B cell (primary cell): ENCODE results near the gene SPON2.

ENCODE experiments used
- EZH2 ChIP-seq: IDR thresholded peaks from 2 replicates; pipeline ENCODE4 v1.6.1; 2012; ENCODE audit warnings: borderline replicate concordance, low read depth, mild to moderate bottlenecking, moderate library complexity, low read length; ENCODE audit not compliant: insufficient read depth, poor library complexity, severe bottlenecking
- TF ChIP-seq, protein P1 (sequence below): fragments of 200-600 bp; IDR thresholded peaks from one replicate; pipeline ENCODE4 v1.8.0; 2022; ENCODE audit warnings: antibody characterized with exemption, mild to moderate bottlenecking

GRCh38 chr4:1122505-1122904 lies 49.9 kb downstream of the SPON2 start:
- TF ChIP-seq, protein P1, sequence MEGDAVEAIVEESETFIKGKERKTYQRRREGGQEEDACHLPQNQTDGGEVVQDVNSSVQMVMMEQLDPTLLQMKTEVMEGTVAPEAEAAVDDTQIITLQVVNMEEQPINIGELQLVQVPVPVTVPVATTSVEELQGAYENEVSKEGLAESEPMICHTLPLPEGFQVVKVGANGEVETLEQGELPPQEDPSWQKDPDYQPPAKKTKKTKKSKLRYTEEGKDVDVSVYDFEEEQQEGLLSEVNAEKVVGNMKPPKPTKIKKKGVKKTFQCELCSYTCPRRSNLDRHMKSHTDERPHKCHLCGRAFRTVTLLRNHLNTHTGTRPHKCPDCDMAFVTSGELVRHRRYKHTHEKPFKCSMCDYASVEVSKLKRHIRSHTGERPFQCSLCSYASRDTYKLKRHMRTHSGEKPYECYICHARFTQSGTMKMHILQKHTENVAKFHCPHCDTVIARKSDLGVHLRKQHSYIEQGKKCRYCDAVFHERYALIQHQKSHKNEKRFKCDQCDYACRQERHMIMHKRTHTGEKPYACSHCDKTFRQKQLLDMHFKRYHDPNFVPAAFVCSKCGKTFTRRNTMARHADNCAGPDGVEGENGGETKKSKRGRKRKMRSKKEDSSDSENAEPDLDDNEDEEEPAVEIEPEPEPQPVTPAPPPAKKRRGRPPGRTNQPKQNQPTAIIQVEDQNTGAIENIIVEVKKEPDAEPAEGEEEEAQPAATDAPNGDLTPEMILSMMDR: no peak
- TF ChIP-seq EZH2: no peak
